Transverse colon (tissue), 3 donors: ENCODE data around the gene STN1.

Experiments used
- EP300 ChIP-seq: sonication (generic); formaldehyde crosslinking; IDR thresholded peaks from one replicate; pipeline ENCODE4 v1.6.1; 2017; ENCODE audit warnings: antibody characterized with exemption, low read depth
- POLR2A ChIP-seq: fragments of 450-650 bp; IDR thresholded peaks from one replicate; pipeline ENCODE4 v1.6.1; 2016; ENCODE audit warnings: antibody characterized with exemption, mild to moderate bottlenecking, moderate library complexity
- TF ChIP-seq, protein P1 (sequence below), 5 experiments: fragments of 200-600 bp in 3 of 5; fragments of 450-650 bp in 2 of 5; sonication (generic) in 3 of 5; IDR thresholded peaks; 1 replicate in 2 of 5; 2 replicates in 3 of 5; pipeline ENCODE4 v1.5.1; 2016 to 2017; ENCODE audit warnings: antibody characterized with exemption in 5 of 5, inconsistent platforms in 3 of 5, mild to moderate bottlenecking in 2 of 5, moderate library complexity in 1 of 5

DNA sequence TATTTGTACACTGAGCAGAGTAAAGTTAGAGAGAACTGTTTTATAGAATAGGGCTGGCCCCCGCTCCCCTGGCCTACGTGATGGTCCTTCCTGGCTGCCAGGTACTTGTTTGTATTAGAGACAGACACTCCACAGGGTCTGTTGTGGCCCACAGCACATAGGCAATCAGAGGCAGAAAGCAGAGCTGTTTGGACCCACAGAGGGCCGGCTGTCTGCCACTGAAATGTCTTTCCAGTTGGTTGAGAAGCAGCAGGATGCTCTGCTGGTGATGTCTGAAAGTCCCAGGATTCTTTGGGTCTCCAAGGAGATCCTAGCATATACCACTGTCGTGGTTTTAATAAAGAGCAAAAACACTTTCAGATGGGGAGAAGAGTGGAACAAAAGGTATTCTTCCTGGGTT, 5.2 kb downstream of the STN1 start:
- TF ChIP-seq EP300: no peak
- TF ChIP-seq, protein P1, sequence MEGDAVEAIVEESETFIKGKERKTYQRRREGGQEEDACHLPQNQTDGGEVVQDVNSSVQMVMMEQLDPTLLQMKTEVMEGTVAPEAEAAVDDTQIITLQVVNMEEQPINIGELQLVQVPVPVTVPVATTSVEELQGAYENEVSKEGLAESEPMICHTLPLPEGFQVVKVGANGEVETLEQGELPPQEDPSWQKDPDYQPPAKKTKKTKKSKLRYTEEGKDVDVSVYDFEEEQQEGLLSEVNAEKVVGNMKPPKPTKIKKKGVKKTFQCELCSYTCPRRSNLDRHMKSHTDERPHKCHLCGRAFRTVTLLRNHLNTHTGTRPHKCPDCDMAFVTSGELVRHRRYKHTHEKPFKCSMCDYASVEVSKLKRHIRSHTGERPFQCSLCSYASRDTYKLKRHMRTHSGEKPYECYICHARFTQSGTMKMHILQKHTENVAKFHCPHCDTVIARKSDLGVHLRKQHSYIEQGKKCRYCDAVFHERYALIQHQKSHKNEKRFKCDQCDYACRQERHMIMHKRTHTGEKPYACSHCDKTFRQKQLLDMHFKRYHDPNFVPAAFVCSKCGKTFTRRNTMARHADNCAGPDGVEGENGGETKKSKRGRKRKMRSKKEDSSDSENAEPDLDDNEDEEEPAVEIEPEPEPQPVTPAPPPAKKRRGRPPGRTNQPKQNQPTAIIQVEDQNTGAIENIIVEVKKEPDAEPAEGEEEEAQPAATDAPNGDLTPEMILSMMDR (IDR thresholded peaks at IDR 0.05): no peak
- no peak for TF ChIP-seq POLR2A
